Activated CD8-positive, alpha-beta memory T cell treated with anti-CD3 and anti-CD28 coated beads, Interleukin-2, amount 50 U/mL, for 24 hours (primary cell): ENCODE measurements around the gene THEM4.
"Not testable (repeated sequence)": the region's sequence is repeated elsewhere in the genome, so short reads cannot be mapped to it uniquely, and the experiment has no call there.

Source experiments
- DNase-seq: peaks from one replicate; pipeline ENCODE4 v3.0.0-alpha.2; 2020; ENCODE audit errors: extremely low read depth

The THEM4 gene

DNA sequence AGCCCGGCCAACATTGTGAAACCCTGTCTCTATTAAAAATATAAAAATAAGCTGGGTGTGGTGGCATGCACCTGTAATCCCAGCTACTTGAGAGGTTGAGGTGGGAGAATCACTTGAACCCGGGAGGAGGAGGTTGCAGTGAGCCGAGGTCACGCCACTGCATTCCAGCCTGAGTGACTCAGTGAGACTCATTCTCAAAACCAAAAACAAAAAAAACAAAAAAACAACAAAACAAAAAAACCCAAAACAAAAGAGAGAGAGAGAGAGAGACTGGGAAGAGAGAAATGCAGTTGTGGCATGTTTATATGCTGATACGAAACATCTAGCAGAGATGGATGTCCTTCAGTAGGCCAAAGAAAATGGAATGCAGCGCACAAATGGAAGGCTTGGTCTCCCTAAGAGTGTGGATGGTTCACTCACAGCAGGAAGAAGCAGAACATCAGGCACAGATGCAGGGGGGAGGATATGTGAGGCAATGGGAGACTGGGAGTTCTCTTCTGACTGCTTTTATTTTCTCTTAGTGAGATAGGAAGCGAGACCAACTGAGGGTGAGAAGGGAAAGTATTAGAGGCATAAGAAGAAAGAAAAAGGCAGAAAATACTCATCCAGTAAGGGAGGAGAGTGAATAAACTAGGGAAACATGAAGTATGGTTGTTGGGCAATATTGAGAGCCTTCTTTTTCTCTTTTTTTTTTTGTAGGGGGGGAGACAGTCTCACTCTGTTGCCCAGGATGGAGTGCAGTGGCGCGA lies 16.0 kb downstream of the THEM4 start:
- DNase-seq: no peak

DNA sequence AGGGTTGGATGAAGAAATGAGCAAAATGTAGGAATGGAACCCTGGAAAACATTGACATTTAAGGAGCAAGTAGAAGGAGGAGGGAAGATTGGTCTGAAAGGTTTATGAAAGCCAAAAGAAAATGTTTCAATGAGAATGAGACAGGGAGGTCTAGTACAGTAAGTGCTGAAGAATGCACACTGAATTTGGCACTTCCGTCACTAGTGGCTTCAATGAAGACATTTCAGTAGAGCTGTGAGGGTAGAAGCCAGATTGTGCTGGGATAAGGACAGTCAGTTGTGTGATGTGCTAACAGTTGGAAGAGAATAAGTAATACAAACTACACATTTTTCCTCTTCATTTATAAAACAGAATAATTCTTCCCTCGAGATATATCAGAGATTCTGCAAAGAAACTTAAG lies 17.1 kb downstream of the THEM4 start:
- DNase-seq: no peak

DNA sequence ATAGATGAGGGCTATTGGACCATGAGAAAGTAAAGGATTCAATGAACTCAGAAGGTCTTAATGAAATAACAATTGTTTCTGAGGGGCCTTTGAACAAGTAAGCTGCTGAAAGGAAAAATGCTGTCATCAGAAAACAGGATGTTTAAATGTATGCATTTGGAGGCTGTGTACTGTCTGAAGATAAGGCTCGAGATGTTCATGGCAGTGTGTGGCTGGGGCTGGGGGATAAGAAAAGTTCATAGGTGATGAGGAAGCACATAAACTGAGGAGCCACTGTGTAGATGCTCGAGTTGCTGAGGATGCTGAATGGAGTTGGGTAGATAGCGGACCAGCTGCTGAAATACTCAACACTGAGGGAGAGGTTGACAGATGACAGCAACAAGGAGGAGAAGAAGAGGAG lies 17.8 kb downstream of the THEM4 start:
- DNase-seq: no peak

DNA sequence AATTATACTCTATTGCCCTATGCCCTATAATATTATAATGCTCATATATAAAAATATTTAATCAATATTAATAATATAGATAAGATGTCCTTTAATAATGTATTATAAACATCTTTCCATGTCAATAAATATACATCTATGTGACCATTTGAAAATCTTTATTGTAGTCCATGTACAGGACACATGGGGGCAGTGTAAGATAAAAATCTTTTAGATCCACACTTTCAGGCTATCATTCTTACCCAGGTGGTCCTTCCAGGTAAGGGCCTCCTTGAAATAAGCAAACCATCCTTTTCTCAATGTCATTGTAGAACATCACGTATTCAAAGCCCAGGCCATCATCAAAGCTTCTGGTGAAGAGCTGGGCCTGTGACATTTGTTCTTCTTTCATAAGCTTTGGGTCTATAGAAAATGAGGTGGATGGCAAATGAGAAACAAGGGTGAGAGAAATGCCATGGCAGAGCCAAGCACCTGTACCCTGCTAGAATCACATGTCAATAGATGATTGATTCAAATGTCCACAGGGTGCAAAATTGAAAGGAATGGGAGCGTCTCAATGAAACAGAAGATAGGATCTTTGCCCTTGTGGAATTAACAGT lies 20.2 kb downstream of the THEM4 start:
- no peak for DNase-seq

DNA sequence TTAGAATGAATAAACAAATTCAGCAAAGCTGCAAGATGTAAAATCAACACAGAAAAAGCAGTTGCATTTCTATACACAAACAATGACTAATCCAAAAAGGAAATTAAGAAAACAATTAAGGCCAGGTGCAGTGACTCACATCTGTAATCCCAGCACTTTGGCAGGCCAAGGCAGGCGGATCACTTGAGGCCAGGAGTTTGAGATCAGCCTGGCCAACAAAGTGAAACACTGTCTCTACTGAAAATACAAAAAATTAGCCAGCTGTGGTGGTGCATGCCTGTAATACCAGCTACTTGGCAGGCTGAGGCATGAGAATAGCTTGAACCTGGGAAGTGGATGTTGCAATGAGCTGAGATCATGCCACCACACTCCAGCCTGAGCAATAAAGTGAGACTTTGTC lies 22.3 kb downstream of the THEM4 start:
- DNase-seq: no peak

DNA sequence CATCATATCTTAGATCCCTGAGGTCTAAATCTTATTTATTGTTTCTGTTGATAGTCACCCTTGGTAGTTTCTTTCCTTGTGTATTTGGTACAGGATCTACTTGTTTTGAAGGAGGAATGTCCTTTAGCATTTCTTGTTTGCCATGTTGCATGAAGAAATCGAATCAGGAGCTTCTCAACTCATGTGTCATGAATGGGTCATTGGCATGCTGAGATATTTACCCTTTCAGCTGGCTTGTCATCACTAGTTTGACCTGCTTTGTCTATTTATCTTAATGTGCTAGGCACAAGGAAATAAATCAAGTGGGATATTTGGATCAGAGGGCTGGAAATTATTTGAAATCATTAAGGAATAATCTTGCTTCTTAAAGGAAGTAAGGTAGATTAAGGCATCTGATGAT lies 23.8 kb downstream of the THEM4 start:
- no peak for DNase-seq

DNA sequence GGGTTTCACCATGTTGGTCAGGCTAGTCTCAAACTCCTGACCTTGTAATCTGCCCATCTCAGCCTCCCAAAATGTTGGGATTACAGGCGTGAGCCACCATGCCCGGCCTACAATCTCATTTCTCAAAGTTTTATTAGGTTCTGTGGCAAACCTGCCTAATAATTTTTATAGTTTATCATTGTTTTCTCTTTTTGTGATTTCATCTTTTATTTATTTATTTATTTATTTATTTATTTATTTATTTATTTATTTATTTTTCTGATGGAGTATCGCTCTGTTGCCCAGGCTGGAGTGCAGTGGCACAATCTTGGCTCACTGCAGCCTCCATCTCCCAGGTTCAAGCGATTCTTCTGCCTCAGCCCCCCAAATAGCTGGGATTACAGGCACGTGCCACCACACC lies 24.4 kb downstream of the THEM4 start:
- DNase-seq: not testable (repeated sequence)

DNA sequence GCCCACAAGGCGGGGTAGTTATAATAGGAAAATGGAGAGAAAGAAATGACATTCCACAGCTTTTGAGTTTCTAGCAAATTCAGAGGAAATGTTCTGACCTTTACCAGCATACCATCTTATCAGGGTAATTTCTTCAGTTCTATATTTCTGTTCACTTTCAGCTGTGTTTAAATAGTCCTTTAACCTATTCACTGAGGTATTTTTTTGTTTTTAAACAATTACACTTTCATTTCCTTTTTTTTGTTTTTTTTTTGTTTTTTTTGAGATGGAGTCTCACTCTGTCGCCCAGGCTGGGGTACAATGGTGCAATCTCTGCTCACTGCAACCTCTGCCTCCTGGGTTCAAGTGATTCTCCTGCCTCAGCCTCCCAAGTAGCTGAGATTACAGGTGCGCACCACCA lies 24.9 kb downstream of the THEM4 start:
- not testable (repeated sequence) for DNase-seq

DNA sequence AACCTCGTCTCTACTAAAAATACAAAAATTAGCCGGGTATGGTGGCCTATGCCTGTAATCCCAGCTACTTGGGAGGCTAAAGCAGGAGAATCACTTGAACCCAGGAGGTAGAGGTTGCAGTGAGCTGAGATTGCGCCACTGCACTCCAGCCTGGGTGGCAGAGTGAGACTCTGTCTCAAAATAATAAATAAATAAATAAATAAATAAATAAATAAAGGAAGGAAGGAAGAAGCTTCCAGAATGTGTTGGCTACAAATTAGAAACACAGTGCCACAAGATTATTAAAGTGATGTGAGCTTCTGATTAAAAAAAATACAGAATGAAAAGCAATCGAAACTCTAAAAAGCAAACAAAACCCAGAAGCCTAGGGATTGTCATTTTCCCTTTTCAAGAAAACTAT lies 25.4 kb downstream of the THEM4 start:
- DNase-seq: not testable (repeated sequence)

DNA sequence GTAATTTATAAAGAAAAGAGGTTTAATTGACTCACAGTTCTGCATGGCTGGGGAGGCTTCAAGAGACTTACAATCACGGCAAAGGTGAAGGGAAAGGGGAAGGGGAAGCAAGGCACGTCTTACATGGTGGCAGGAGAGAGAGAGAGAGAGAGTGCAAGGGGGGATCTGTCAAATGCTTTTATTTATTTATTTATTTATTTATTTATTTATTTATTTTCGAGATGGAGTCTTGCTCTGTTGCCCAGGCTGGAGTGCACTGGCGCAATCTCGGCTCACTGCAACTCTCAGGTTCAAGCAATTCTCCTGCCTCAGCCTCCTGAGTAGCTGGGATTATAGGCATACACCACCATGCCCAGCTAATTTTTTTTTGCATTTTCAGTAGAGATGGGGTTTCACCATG lies 26.4 kb downstream of the THEM4 start:
- DNase-seq: not testable (repeated sequence)

DNA sequence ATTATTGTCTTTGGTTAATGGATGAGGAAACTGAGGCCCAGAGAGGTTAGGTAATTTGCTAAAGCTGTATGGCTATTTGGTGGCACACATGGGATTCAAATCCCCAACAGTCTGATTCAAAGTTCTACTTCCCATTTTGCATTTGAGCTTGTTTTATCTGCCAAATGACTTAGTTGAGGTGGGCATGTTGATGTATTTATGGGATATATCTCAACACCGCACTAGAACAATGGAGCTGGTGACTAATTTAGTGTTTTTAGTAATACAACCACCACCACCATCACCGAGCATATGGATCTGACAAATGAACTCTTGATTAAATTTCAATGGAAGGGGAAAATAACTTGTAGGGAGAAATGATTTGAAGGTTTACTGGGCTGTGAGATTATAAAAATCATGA lies 26.8 kb downstream of the THEM4 start:
- no peak for DNase-seq

DNA sequence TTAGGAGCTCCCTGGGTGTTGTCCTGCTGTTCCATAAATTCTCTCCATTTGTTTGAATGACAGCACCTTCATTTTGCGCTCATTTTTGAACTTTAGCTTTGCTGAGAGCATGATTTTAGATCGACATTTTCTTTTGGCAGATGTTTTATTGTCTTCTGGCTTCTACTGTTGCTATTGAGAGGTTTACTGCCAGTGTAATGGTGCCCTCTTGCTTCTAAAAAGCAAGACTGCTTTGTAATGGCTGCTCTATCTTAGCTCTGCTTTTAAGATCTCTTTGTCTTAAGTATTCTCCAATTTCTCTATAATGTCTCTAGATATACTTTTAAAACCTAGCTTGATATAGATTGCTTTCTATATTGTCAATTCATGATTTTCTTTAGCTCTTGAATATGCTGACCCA lies 27.8 kb downstream of the THEM4 start:
- DNase-seq: no peak

DNA sequence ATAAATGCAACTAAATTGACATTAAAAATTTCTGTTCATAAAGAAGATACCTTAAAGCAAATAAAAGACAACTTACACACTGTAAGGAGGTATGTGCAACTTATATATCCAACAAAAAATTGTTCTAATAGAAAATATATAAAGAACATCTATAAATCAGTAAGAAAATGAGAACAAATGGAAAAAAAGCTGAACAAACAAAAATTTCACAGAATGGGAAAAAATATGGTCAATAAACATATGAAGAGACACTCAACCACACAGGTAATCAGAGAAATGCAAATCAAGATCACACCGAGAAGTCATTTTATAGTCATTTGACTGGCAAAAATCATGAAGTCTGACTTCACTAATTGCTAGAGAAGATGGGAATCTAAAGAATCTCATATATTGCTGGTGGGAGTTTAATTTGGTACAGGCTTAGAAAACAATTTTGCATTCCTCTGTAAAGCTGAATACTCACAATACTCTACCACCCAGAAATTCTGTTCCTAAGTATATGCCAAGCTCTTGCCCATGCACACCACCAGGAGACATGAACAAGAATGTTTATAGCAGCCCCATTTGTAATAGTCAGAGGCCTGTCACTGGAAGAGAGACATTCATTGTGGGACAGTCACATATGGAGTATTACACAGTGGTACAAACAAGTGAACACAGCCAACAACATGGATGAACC lies 33.8 kb downstream of the THEM4 start:
- no peak for DNase-seq

DNA sequence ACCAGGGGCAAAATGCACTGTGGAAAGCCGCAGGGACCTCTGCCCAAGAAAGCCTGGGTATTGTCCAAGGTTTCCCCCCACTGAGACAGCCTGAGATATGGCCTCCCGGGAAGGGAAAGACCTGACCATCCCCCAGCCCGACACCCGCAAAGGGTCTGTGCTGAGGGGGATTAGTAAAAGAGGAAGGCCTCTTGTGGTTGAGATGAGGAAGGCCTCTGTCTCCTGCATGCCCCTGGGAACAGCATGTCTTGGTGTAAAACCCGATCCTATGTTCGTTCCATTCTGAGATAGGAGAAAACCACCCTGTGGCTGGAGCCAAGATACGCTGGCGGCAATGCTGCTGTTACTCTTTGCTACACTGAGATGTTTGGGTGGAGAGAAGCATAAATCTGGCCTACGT lies 36.5 kb downstream of the THEM4 start:
- not testable (repeated sequence) for DNase-seq

DNA sequence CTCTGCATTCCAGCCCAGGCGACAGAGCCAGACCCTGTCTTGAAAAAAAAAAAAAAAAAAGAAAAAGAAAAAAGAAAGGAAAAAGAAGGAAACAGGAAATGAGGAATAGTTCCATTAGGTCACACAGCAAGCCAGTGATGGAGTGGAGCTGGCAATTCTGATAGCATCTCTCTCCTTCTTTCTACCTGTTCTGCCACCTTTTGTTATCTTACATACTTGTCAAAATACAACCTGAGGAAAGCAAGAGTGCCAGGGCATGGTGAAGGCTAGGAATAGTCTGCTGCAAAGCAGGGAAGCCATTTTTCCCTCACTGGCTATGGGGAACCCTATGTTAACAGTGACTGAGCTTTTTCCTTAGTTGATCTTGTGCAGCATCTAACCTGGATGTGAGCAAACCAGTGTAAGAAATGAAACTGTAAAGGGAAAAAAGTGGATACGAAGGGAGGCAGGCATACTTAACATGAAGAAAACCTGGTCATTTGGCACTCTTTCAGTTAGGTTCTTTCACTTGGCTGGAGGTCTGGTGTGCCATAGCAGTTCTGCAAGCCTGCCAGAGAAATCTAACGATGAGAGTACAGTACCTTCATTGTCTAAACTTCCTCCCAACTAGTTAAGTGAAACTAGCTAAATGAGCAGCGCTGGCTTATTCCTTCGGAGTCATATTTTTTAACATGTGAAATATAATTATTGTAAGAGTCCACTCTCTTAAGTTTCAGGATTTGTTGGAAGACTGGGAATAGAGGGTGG lies 37.9 kb downstream of the THEM4 start:
- DNase-seq: no peak

DNA sequence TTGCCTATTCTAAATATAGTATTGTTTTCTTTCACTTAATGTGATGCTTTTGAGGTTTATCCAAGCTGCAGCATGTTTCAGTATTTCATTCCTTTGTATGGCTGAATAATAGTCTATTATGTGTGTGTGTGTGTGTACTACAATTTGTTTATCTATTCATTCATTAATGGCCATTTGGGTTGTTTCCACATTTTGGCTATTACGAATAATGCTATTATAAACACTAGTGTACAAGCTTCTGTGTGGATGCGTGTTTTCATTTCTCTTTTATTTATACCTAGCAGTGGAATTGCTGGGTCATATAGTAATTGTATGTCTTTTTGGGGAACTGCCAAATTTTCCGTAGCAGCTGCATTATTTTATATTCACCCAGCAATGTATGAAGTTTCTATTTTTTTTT lies 40.8 kb downstream of the THEM4 start:
- DNase-seq: no peak

DNA sequence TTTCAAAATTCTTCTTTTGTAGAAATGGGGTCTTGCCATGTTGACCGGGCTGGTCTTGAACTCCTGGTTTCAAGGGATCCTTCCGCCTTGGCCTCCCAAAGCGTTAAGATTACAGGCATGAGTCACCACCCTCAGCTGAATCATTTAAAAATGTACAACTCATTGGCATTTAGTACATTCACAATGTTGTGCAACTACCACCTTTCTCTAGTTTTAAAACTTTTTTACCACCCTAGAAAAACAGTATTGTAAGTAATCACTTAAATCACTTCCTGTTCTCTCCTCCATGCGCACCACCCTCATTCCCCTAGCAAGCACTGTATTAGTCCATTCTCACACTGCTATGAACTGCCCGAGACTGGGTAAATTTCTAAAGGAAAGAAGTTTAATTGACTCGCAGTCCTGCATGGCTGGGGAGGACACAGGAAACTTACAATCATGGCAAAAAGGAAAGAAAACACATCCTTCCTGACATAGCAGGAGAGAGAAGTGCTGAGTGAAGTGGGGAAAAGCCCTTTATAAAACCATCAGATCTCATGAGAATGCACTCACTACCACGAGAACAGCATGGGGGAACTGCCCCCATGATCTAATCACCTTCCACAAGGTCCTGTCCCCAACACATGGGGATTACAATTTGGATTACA lies 41.4 kb downstream of the THEM4 start:
- no peak for DNase-seq

DNA sequence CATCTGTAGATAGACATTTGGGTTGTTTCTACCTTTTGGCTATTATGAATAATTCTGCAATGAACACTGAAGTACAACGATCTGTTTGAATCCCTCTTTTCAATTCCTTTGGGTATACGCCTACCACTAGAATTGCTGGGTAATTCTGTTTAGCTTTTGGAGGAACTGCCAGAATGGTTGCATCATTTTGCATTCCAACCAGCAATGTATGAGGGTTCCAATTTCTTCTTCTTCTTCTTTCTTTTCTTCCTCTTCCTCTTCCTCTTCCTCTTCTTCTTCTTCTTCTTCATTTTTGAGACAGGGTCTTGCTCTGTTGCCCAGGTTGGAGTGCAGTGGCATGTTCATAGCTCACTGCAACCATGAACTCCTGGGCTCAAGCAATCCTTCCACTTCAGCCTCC lies 42.0 kb downstream of the THEM4 start:
- DNase-seq: no peak

DNA sequence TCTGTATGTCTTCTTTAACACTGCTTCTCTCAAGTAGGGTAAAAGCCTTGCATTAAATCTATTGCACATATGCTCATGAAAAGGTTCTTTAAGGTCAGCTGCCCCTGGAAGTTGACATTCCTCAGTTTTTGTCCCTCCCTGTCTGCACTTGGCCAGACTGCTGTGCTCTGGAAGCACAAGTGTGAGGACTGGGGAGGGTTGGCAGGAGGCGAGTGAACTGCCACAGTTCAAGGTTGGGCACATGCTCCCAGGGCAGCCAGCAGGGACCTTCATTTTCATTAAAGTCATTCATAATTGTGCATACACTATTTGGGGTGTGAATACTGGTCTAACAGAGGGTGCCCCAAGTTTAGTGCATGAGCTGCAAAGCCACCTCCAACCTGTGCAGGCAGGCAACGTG lies 44.9 kb downstream of the THEM4 start:
- no peak for DNase-seq

DNA sequence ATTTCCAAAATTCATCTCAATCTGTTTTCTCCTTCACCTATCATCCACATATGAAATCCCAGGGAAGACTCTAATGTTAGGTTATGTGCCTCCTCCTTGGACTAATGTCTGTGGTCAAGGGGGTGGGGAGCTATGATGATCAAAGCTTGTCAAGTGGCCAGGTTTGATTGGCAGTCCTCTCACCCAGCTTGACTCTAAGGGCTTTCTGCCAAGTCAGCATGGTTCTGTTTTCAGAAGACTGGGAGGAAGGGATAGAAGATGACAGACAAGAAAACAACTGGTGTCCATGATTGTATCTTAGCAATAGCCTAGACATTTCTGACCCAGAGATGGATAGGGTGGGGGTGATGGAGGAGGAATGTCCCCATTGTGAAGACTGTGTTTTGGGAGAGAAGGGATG lies 46.7 kb downstream of the THEM4 start:
- DNase-seq: no peak

DNA sequence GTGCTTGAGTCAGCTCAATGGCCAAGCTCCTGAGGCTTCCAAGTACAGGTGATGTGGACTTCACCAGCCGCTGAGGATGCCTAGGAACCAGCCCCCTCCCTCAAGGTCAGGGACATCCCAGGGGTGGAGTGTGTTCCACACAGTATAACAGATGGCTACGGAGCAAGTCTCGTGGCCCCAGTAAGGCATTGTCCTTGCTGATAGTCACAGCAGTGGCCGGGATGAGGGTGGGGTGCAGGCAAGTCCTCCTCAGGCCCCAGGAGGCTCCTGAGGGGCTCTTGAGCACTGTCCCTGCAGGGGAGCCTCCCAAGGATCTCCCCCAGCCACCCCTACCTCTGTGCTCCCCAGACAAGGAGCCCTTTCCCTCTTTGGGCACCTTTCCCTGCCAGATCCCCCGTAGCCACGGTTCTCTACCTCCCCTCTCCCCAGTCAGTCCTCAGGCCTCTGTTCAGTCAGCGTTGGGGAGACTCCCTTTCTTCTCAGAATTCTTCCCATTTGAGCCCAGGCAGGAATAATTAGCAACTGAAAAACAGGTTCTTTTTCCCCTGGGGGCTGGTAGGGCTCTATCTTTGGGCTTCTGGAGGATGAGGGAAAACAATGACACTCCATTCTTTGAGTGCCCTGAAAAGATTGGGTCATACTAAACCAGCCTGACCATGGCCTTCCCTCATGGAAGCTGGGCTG lies 48.7 kb downstream of the THEM4 start:
- no peak for DNase-seq
